NCI-H187 (cell line): ENCODE measurements around the gene CDH13.
A peak's percentile ranks its signal among the peaks of the same experiment; 100 is the strongest.

Source experiments
- DNase-seq, 2 experiments: peaks; one replicate each; lab custom pipeline; 2025; lab: John Stamatoyannopoulos, UW

The CDH13 gene

GRCh38 chr16:83002351-83003334 is 375.9 kb downstream of the CDH13 start:
- DNase-seq = no peak

GRCh38 chr16:83004868-83005652 is 378.3 kb downstream of the CDH13 start:
- DNase-seq = no peak

GRCh38 chr16:83005653-83006160 is 378.9 kb downstream of the CDH13 start:
- no peak for DNase-seq

- no peak for DNase-seq
Observed at GRCh38 chr16:83010776-83011720, 384.3 kb downstream of the CDH13 start.

GRCh38 chr16:83011939-83012338 is 385.2 kb downstream of the CDH13 start:
- DNase-seq = no peak

GRCh38 chr16:83013071-83013470 is 386.3 kb downstream of the CDH13 start:
- no peak for DNase-seq

GRCh38 chr16:83019963-83020362 is 393.2 kb downstream of the CDH13 start:
- DNase-seq = no peak

- no peak for DNase-seq
Observed at GRCh38 chr16:83021045-83021444, 394.3 kb downstream of the CDH13 start.

GRCh38 chr16:83021746-83022145 is 395.0 kb downstream of the CDH13 start:
- DNase-seq = no peak

- no peak for DNase-seq
Observed at GRCh38 chr16:83023011-83023410, 396.2 kb downstream of the CDH13 start.

GRCh38 chr16:83023640-83024039 is 396.9 kb downstream of the CDH13 start:
- no peak for DNase-seq

- DNase-seq = no peak
Observed at GRCh38 chr16:83027973-83028372, 401.2 kb downstream of the CDH13 start.

GRCh38 chr16:83029467-83029866 is 402.7 kb downstream of the CDH13 start:
- no peak for DNase-seq

- peak in 1 of 2 experiments; percentile 8 for DNase-seq
Observed at GRCh38 chr16:83031524-83031923, 404.8 kb downstream of the CDH13 start.

GRCh38 chr16:83037102-83037501 is 410.3 kb downstream of the CDH13 start:
- no peak for DNase-seq

GRCh38 chr16:83037884-83038283 is 411.1 kb downstream of the CDH13 start:
- no peak for DNase-seq

GRCh38 chr16:83040174-83040573 is 413.4 kb downstream of the CDH13 start:
- DNase-seq = no peak

GRCh38 chr16:83044589-83044988 is 417.8 kb downstream of the CDH13 start:
- DNase-seq = no peak

GRCh38 chr16:83045790-83046189 is 419.0 kb downstream of the CDH13 start:
- no peak for DNase-seq

- no peak for DNase-seq
Observed at GRCh38 chr16:83046664-83047063, 419.9 kb downstream of the CDH13 start.

GRCh38 chr16:83051451-83051850 is 424.7 kb downstream of the CDH13 start:
- DNase-seq = no peak

GRCh38 chr16:83054283-83054682 is 427.5 kb downstream of the CDH13 start:
- no peak for DNase-seq
